Measurements from ENCODE around the gene CAMTA1.

CAMTA1 gene

GRCh38 chr1:7527733-7528045, 742.4 kb downstream of the CAMTA1 start:
- no peak for TF ChIP-seq CTCF (IDR thresholded peaks at IDR 0.05; ENCODE audit: borderline replicate concordance, insufficient read depth, low read depth, low read length)
- H3K4me3 ChIP-seq (ENCODE audit: low read depth, low read length) = no peak overlapping the region

- no peak for TF ChIP-seq CTCF (IDR thresholded peaks at IDR 0.05; ENCODE audit: borderline replicate concordance, insufficient read depth, low read depth, low read length)
These were observed 743.3 kb downstream of the CAMTA1 start for GRCh38 chr1:7528386-7529198.

GRCh38 chr1:7529917-7530316, 744.7 kb downstream of the CAMTA1 start:
- H3K4me3 ChIP-seq (ENCODE audit: low read depth, low read length) = no peak overlapping the region
- no peak for TF ChIP-seq CTCF (IDR thresholded peaks at IDR 0.05; ENCODE audit: borderline replicate concordance, insufficient read depth, low read depth, low read length)

More at GRCh38 chr1:7528386-7529198, 743.3 kb downstream of the CAMTA1 start:
- H3K4me3 ChIP-seq (ENCODE audit: low read depth, low read length) = no peak overlapping the region

- H3K4me3 ChIP-seq (ENCODE audit: low read depth, low read length) = no peak overlapping the region
- TF ChIP-seq CTCF (IDR thresholded peaks at IDR 0.05; ENCODE audit: borderline replicate concordance, insufficient read depth, low read depth, low read length) = no peak
These were observed 746.5 kb downstream of the CAMTA1 start for GRCh38 chr1:7531562-7532340.

DNA sequence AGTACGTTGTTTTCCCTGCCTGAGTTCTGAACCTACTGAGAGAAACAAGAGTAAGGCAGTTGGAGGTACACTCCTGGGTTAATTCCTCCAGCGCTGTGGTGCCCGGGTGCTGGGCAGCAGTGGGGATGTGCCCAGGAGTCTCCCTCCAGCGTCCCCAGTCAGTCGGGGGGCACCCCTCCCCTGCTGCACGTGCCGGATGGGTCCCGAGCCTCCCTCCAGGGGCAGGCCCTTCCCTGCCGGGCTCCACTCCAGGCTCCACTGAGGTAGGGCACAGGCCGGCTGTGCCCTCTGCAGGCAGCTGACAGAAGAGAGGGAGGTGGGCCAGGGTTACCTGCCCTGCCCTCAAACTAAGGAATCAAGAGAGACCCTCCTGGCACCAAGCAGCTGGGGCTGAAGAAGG, 747.8 kb downstream of the CAMTA1 start:
- no peak overlapping the region for H3K4me3 ChIP-seq (ENCODE audit: low read depth, low read length)
- no peak for TF ChIP-seq CTCF (IDR thresholded peaks at IDR 0.05; ENCODE audit: borderline replicate concordance, insufficient read depth, low read depth, low read length)

GRCh38 chr1:7534061-7534825, 749.0 kb downstream of the CAMTA1 start:
- H3K4me3 ChIP-seq (ENCODE audit: low read depth, low read length) = no peak overlapping the region

More at GRCh38 chr1:7534061-7534825, 749.0 kb downstream of the CAMTA1 start:
- no peak for TF ChIP-seq CTCF (IDR thresholded peaks at IDR 0.05; ENCODE audit: borderline replicate concordance, insufficient read depth, low read depth, low read length)
